ENCODE measurements around the gene MACIR. TPM values are rescaled to one million over a fixed set of nuclear protein-coding genes. Genes with fewer than 3 reads are reported as not detected.

The MACIR gene, protein sequence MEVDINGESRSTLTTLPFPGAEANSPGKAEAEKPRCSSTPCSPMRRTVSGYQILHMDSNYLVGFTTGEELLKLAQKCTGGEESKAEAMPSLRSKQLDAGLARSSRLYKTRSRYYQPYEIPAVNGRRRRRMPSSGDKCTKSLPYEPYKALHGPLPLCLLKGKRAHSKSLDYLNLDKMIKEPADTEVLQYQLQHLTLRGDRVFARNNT
- total RNA-seq (2021) (21.0 and 28.4 TPM in 2 replicates), Bru-seq, nascent RNA (percentile 88 among the genes with signal in this experiment), BruChase-seq, experiment 1, labeled RNA remaining after a 2-hour chase (percentile 93 among the genes with signal in this experiment), BruChase-seq, experiment 2, labeled RNA remaining after a 6-hour chase (percentile 81 among the genes with signal in this experiment)
- long read RNA-seq, transcript C5orf30-201 (3 exons, 3,049 nt): major isoform, 32 of 63 reads
- long read RNA-seq, transcript C5orf30-203 (3 exons, 1,573 nt): minor isoform, 11 of 63 reads
- long read RNA-seq, partial matches to known transcripts: 7 of 63 reads
- long read RNA-seq, other reads (novel, unspliced or antisense): 9 of 63 reads

DNA sequence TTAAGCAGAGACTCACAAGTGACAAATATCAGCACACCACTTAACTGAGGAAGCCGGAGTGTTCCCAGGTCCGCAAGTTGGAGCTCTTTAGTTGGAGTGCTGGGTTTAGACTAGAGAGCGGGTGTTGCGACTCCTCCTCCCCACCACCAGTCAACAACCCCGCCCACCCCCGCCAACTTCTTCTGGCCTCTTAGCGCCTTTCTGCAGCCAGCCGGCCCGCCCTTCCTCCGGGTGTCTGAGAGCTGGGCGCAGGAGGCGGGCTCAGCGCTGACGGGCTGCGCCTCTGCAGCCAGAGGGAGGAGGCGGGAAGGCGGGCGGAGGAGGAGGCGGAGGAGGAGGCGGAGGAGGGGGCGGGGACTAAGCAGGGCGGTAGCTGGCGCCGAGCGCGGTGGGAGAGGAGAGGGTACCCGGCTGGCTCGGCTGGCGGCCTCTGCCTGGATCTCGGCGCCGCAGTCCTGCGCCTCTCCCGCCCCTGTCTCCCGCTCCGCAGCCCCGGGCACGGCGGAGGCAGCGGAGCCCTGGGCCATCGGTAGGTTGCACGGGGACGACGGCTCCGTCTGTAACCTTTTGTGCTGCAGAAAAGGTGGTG, at the start of gene MACIR:
Gene MACIR, plus strand, starts transcription at position 396 of the 589 bp plus-strand sequence. CDS start 17,157 bp downstream, outside the sequence.
- Histone ChIP-seq H3K4me3 (peak within 1 kb of the TSS; percentile 90), H3K79me2 (ENCODE audit: low read depth) (peaks cover 43% of the 10 kb centered on the region), H3K9me2 (ENCODE audit: insufficient read depth) (no peaks in the 10 kb centered on the region), H3K4me2 (peak within 1 kb of the TSS; percentile 85), H3F3A (ENCODE audit: insufficient read depth, low read depth) (no peaks in the 10 kb centered on the region), H3K36me3 (ENCODE audit: low read depth) (peaks cover 3% of the 10 kb centered on the region; the same call in 1 of the 2 replicates), H3K4me1 (replicated peaks; ENCODE audit: insufficient read depth) (peaks cover 34% of the 10 kb centered on the region), H3K27ac (peak within 1 kb of the TSS; percentile 73), H3K27me3 (ENCODE audit: insufficient read depth, low read depth) (no peaks in the 10 kb centered on the region), H3K9me3 (ENCODE audit: insufficient read depth, low read depth) (0 out of 2 replicates have a peak, but pooled peaks cover 3% of the 10 kb centered on the region), H2AFZ (peak within 1 kb of the TSS; percentile 88), H4K20me1 (ENCODE audit: insufficient read depth) (no peaks in the 10 kb centered on the region)
- TF ChIP-seq CTCF (conservative IDR thresholded peaks at IDR 0.05): no peak
- TF ChIP-seq EZH2 (IDR thresholded peaks at IDR 0.05; ENCODE audit: low read depth): no peak
- CTCF ChIA-PET: interaction anchor here (0.6 to 1.0 kb wide), 5 partner anchors 189 to 1911 kb away, joined by 3 to 14 read pairs (median 4); no protein-coding TSS in a partner anchor
- peak; percentile 93 to 97 for DNase-seq
- intact Hi-C loops (cut with micrococcal nuclease; ENCODE audit: unreplicated experiment): loop anchor here (1.0 kb wide), 2 partner anchors 138 to 217 kb away; partner anchors contain the start of genes GIN1 and PPIP5K2
- no TSS peak for BruUV-seq (replicated peaks)
- POLR2A ChIA-PET (ENCODE audit: unreplicated experiment): interaction anchor here (0.5 to 0.8 kb wide), 15 partner anchors 8 to 503 kb away, joined by 3 to 29 read pairs (median 6); partner anchors contain the start of gene GIN1

DNA sequence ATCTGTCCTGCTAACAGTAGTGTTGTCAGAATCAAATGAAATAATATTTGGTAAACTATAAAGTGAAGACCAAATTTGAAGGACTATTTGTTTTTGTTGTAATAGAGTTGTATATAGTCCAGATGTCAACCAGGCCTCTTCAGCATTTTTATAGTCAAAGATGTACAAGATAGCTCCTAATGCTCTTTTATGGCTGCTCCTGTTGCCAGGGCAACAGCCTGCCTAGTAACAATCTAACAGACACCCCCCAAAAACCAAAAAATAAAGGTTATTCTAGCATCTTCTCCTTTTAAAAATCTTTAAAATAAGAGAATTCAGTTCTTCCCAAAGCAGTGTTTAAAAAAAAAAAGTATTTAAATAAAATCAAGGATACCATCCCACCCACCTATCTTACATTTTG, 49.5 kb upstream of the MACIR start:
- Histone ChIP-seq H3K9me2 (ENCODE audit: insufficient read depth) (no peaks in the 10 kb centered on the region), H2AFZ (no peak overlapping the region), H3K4me1 (replicated peaks; ENCODE audit: insufficient read depth) (no peaks in the 10 kb centered on the region), H3K4me3 (no peak overlapping the region), H3K36me3 (ENCODE audit: low read depth) (no peaks in the 10 kb centered on the region), H3F3A (ENCODE audit: insufficient read depth, low read depth) (no peaks in the 10 kb centered on the region), H3K27ac (no peak overlapping the region), H3K4me2 (no peak overlapping the region), H3K9me3 (ENCODE audit: insufficient read depth, low read depth) (no peaks in the 10 kb centered on the region), H3K79me2 (ENCODE audit: low read depth) (no peaks in the 10 kb centered on the region), H4K20me1 (ENCODE audit: insufficient read depth) (no peaks in the 10 kb centered on the region), H3K27me3 (ENCODE audit: insufficient read depth, low read depth) (no peaks in the 10 kb centered on the region)
- intact Hi-C loops (cut with micrococcal nuclease; ENCODE audit: unreplicated experiment): no loop called here
- no peak for TF ChIP-seq EZH2 (IDR thresholded peaks at IDR 0.05; ENCODE audit: low read depth)
- no peak for TF ChIP-seq CTCF (conservative IDR thresholded peaks at IDR 0.05)
- DNase-seq: no peak
- POLR2A ChIA-PET (ENCODE audit: unreplicated experiment): no interaction called here
- CTCF ChIA-PET: interaction anchor here (0.7 kb wide), 1 partner anchor 283 kb away, joined by 3 read pairs; no protein-coding TSS in a partner anchor
- BruUV-seq (replicated peaks): no TSS peak

DNA sequence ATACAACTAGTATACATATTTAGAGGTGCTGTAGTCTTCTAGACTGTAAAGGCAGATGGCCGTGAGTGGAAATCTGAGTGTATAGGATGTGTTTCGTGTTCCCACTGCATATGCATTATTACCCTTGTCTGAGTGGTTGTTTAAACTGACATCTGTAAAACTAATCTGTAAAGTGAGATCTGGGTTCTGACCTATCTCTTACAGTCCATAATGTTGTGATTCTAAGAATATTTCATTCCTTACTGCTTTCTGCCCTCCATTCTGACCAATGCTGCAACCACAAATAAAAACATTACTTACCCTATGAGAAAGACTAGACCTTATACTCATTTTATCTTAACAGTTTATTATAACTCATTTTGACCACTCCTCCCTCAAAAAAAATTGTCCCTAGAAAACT, 47.6 kb upstream of the MACIR start:
- ChIA-PET POLR2A (ENCODE audit: unreplicated experiment) (interaction anchor here (0.6 to 0.7 kb wide), 2 partner anchors 120 to 309 kb away, joined by 5 read pairs; no protein-coding TSS in a partner anchor), CTCF (no interaction called here)
- TF ChIP-seq CTCF (conservative IDR thresholded peaks at IDR 0.05) (no peak), EZH2 (IDR thresholded peaks at IDR 0.05; ENCODE audit: low read depth) (no peak)

More for the DNA sequence above, 47.6 kb upstream of the MACIR start:
- no peaks in the 10 kb centered on the region for H3K9me2 ChIP-seq (ENCODE audit: insufficient read depth)
- no peaks in the 10 kb centered on the region for H4K20me1 ChIP-seq (ENCODE audit: insufficient read depth)
- no peak overlapping the region for H3K4me2 ChIP-seq
- no peak overlapping the region for H3K4me3 ChIP-seq
- intact Hi-C loops (cut with micrococcal nuclease; ENCODE audit: unreplicated experiment): no loop called here
- H3K9me3 ChIP-seq (ENCODE audit: insufficient read depth, low read depth): no peaks in the 10 kb centered on the region
- H3K4me1 ChIP-seq (replicated peaks; ENCODE audit: insufficient read depth): no peaks in the 10 kb centered on the region
- no peaks in the 10 kb centered on the region for H3K36me3 ChIP-seq (ENCODE audit: low read depth)
- no peaks in the 10 kb centered on the region for H3K79me2 ChIP-seq (ENCODE audit: low read depth)
- H3K27ac ChIP-seq: no peak overlapping the region
- no peak overlapping the region for H2AFZ ChIP-seq
- no peaks in the 10 kb centered on the region for H3F3A ChIP-seq (ENCODE audit: insufficient read depth, low read depth)
- H3K27me3 ChIP-seq (ENCODE audit: insufficient read depth, low read depth): no peaks in the 10 kb centered on the region
- no TSS peak for BruUV-seq (replicated peaks)
- DNase-seq: no peak

Data from PC-9 (cell line).